Heart left ventricle (tissue), 13 donors: ENCODE data around the gene ATPAF1.
"Not testable (repeated sequence)": the region's sequence is repeated elsewhere in the genome, so short reads cannot be mapped to it uniquely, and the experiment has no call there.

ENCODE experiments used
- CTCF ChIP-seq, 12 donors: fragments of 200-600 bp; sonication (generic) in 4 of 12; IDR thresholded peaks; one replicate each; pipeline versions ENCODE4 v1.5.0 to v1.8.0; 2018 to 2022; ENCODE audit warnings: antibody characterized with exemption in 12 of 12, mild to moderate bottlenecking in 5 of 12
- POLR2A ChIP-seq, 2 donors: fragments of 450-650 bp; IDR thresholded peaks; one replicate each; pipeline ENCODE4 v1.6.1; 2017; ENCODE audit warnings: antibody characterized with exemption in 2 of 2, mild to moderate bottlenecking in 2 of 2, moderate library complexity in 2 of 2
- donor health status: ischemic (EF 13 %, LVEDD 7.1; RV severe dilation, severe dysfunction).
- donor health status: DM: no; HTN: yes; CAD: no.
- donor health status: DM: no; HTN: no; CAD: no.
- donor health status: ischemic (EF 25% LVEDD 6.9; RV normal size, moderate dysfunction).
- donor health status: ischemic (EF 25% LVEDD 5.7; RV mildly dilated, moderate dysfunction).
- donor health status: ischemic (EF 35%, LVEDD 5.7; RV mildly dilated, moderate dysfunction).
- donor health status: nonischemic (EF 11% LVEDD 7.7; RV severe dilation, severe dysfunction).
- donor health status: DM: yes; HTN: yes; CAD: no.
- donor health status: PGD.
- donor health status: ischemic (EF 29% LVEDD 5.4; RV normal size, mild dysfunction).
- donor health status: nonischemic (EF 23%, LVEDD 6.1; RV moderate dilation, normal function).

GRCh38 chr1:46662919-46663318, 5.2 kb downstream of the ATPAF1 start:
- TF ChIP-seq POLR2A, CTCF (IDR thresholded peaks at IDR 0.05): not testable (repeated sequence)
